ENCODE measurements around the gene IGSF9B.

GRCh38 chr11:133939558-133939957 lies 17.2 kb downstream of the IGSF9B start:
- no peak for TF ChIP-seq POLR2A (IDR thresholded peaks at IDR 0.05)
- no peak for TF ChIP-seq POLR2AphosphoS5 (IDR thresholded peaks at IDR 0.05)

Data from gastroesophageal sphincter (tissue), 2 donors.